Activated CD8-positive, alpha-beta memory T cell treated with anti-CD3 and anti-CD28 coated beads, Interleukin-2, amount 10 ng/mL, durations not matched to agents 7 days and 5 days (primary cell): ENCODE measurements around the gene TYMP. TPM values are rescaled to one million over a fixed set of nuclear protein-coding genes. Genes with fewer than 3 reads are reported as not detected.

ENCODE experiments used
- ATAC-seq: fragments of 150-1000 bp; cut with Tn5 transposase; one replicate; pipeline ENCODE4 v1.10.0; 2021; ENCODE audit warnings: moderate library complexity
- CTCF ChIA-PET: fragments of 350-600 bp; sonication (Branson Sonifier 250); formaldehyde crosslinking; loops from one replicate; lab custom pipeline; 2021; ENCODE audit warnings: antibody characterized with exemption; lab: Charles Lee
- DNase-seq: peaks from one replicate; pipeline ENCODE4 v3.0.0-alpha.2; 2020
- H3K27ac Mint-ChIP-seq: one replicate; pipeline ENCODE4 v1.8.0; 2021; ENCODE audit warnings: mild to moderate bottlenecking, mixed read lengths
- H3K27me3 Mint-ChIP-seq: one replicate; pipeline ENCODE4 v1.8.0; 2021; ENCODE audit warnings: mixed read lengths
- H3K36me3 Mint-ChIP-seq: one replicate; pipeline ENCODE4 v1.8.0; 2021; ENCODE audit warnings: mild to moderate bottlenecking, mixed read lengths
- H3K4me1 Mint-ChIP-seq: one replicate; pipeline ENCODE4 v1.8.0; 2021; ENCODE audit warnings: mixed read lengths
- H3K4me3 Mint-ChIP-seq: one replicate; pipeline ENCODE4 v1.8.0; 2021; ENCODE audit warnings: mild to moderate bottlenecking, moderate library complexity, mixed read lengths
- H3K9me3 Mint-ChIP-seq: one replicate; pipeline ENCODE4 v1.8.0; 2022; ENCODE audit warnings: low read depth, mixed read lengths
- total RNA-seq, 2 experiments: library from RNA; stranded (reverse); gene quantifications; one replicate each; pipeline ENCODE4 v1.2.3, GENCODE V29; 2021

TYMP gene
- total RNA-seq, 2 experiments from 2014 or later: 93.1 to 108 TPM

DNA sequence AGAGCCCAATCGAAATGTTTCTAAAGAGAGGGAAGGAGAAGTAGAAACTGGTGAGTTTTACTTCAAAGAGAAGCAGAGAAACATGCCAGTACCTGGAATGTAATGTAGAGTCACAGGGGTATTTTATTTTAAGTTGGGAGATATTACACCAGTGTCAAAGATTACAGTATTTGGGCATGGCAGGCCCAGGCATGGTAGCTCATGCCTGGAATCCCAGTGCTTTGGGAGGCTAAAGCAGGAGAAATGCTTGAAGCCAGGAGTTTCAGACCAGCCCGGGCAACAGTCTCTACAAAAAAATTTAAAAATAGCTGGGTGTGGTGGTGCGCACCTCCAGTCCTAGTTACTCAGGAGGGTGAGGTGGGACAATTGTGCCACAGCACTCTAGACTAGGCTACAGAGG, 30.2 kb upstream of the TYMP start:
- CTCF ChIA-PET: interaction anchor here (0.7 to 2.6 kb wide), 6 partner anchors 12 to 34 kb away, joined by 3 to 12 read pairs (median 3); partner anchors contain the start of genes KLHDC7B and SCO2
- Mint-ChIP-seq H3K36me3 (no peaks in the 10 kb centered on the region), H3K27ac (no peak overlapping the region), H3K27me3 (peaks cover 13% of the 10 kb centered on the region), H3K4me3 (no peak overlapping the region), H3K9me3 (no peaks in the 10 kb centered on the region), H3K4me1 (peaks cover 20% of the 10 kb centered on the region)
- DNase-seq: no peak
- ATAC-seq: no peak

DNA sequence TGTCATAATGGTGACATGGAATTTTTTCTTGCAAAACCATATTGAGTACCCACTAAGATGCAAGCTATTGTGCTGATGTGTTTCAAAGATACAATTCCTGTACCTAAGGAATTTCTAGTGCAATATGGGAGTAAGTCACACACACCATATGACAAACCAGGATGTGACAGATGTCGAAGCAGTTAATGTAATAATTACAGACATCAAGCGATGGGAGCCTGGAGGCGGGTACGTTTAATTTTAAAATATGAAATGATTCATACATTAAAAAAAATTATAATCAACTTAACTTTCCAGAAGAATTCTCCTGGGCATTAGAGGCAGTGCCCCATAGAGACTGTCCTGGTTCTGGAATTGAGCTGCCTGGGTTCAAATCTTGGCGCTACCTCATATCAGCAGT, 26.9 kb upstream of the TYMP start:
- H3K4me3 Mint-ChIP-seq: no peak overlapping the region
- DNase-seq (no peak), ATAC-seq (no peak)
- H3K27me3 Mint-ChIP-seq: peaks cover 6% of the 10 kb centered on the region
- no peak overlapping the region for H3K27ac Mint-ChIP-seq
- CTCF ChIA-PET: interaction anchor here (0.8 to 3.0 kb wide), 3 partner anchors 9 to 31 kb away, joined by 4 to 10 read pairs (median 7); partner anchors contain the start of gene SCO2
- H3K9me3 Mint-ChIP-seq: no peaks in the 10 kb centered on the region
- H3K4me1 Mint-ChIP-seq: peaks cover 8% of the 10 kb centered on the region
- H3K36me3 Mint-ChIP-seq: no peaks in the 10 kb centered on the region

- no peaks in the 10 kb centered on the region for H3K9me3 Mint-ChIP-seq
- ATAC-seq (no peak), DNase-seq (no peak)
- no peak overlapping the region for H3K27ac Mint-ChIP-seq
- peaks cover 17% of the 10 kb centered on the region for H3K4me1 Mint-ChIP-seq
- CTCF ChIA-PET: interaction anchor here (8.5 kb wide), 1 partner anchor 10 kb away, joined by 75 read pairs; the partner anchor contains the start of gene SYCE3
- H3K27me3 Mint-ChIP-seq: peaks cover 4% of the 10 kb centered on the region
- H3K4me3 Mint-ChIP-seq: no peak overlapping the region
- H3K36me3 Mint-ChIP-seq: no peaks in the 10 kb centered on the region
Measured at GRCh38 chr22:50553310-50553709, 23.5 kb upstream of the TYMP start.

DNA sequence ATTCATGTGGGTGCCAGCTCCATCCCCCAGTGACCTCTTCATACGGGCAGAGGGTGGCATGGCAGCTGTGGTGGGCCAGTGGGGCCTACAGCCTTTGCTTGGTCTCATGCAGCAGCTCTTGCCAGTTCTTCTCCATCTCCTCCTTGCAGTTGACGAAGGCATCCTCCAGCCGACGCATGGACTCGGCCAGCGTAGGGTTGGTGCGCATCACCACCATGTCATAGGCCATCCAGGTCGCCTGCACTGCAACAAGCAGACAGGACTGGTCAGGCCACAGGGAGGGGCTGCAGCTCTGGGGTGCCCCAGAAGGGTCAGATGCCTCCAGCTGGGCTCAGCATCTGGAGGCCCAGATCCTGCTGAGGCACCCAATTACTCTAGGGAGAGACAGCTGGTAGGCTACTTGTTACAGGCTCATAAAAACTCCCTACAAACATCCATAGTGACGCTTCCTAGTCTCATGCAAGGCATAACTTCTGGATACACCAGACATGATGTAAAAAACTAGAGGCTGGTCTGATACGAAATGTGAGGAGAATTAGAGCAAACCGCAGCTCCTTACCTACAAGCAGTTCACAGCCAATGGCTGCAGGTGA, 21.4 kb upstream of the TYMP start:
- Mint-ChIP-seq H3K4me1 (peaks cover 23% of the 10 kb centered on the region), H3K27me3 (peaks cover 4% of the 10 kb centered on the region), H3K4me3 (no peak overlapping the region), H3K36me3 (no peaks in the 10 kb centered on the region), H3K27ac (no peak overlapping the region), H3K9me3 (no peaks in the 10 kb centered on the region)
- CTCF ChIA-PET: interaction anchor here (0.8 to 8.5 kb wide), 3 partner anchors 13 to 69 kb away, joined by 3 to 75 read pairs (median 55); partner anchors contain the start of genes SCO2 and SYCE3
- ATAC-seq (no peak), DNase-seq (no peak)

GRCh38 chr22:50550395-50550794, 20.6 kb upstream of the TYMP start:
- H3K9me3 Mint-ChIP-seq: no peaks in the 10 kb centered on the region
- H3K27ac Mint-ChIP-seq: peak overlapping the region; percentile 45
- CTCF ChIA-PET: interaction anchor here (0.8 to 8.5 kb wide), 4 partner anchors 13 to 70 kb away, joined by 3 to 75 read pairs (median 29); partner anchors contain the start of genes SCO2 and SYCE3

DNA sequence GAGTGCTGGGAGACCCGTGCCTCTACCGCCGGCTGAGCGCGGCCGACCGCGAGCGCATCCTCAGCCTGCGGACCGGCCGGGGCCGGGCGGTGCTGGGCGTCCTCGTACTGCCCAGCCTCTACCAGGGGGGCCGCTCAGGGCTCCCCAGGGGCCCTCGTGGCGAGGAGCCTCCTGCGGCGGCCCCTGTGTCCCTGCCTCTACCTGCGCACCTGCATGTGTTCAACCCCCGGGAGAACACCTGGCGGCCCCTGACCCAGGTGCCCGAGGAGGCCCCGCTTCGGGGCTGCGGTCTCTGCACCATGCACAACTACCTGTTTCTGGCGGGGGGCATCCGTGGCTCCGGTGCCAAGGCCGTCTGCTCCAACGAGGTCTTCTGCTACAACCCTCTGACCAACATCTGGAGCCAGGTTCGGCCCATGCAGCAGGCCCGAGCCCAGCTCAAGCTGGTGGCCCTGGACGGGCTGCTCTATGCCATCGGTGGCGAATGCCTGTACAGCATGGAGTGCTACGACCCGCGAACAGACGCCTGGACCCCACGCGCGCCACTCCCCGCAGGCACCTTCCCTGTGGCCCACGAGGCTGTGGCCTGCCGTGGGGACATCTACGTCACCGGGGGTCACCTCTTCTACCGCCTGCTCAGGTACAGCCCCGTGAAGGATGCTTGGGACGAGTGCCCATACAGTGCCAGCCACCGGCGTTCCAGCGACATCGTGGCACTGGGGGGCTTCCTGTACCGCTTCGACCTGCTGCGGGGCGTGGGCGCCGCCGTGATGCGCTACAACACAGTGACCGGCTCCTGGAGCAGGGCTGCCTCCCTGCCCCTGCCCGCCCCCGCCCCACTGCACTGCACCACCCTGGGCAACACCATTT, 19.3 kb upstream of the TYMP start:
- DNase-seq: no peak
- no peaks in the 10 kb centered on the region for H3K36me3 Mint-ChIP-seq

More at GRCh38 chr22:50550395-50550794, 20.6 kb upstream of the TYMP start:
- Mint-ChIP-seq H3K4me3 (peak overlapping the region; percentile 16), H3K27me3 (peaks cover 2% of the 10 kb centered on the region), H3K4me1 (peaks cover 31% of the 10 kb centered on the region), H3K36me3 (no peaks in the 10 kb centered on the region)
- ATAC-seq (no peak), DNase-seq (no peak)

GRCh38 chr22:50548040-50548920, 18.5 kb upstream of the TYMP start:
- DNase-seq (peak; percentile 78), ATAC-seq (peak; percentile 48)
- no peaks in the 10 kb centered on the region for H3K27me3 Mint-ChIP-seq
- peaks cover 46% of the 10 kb centered on the region for H3K4me1 Mint-ChIP-seq
- H3K27ac Mint-ChIP-seq: peak overlapping the region; percentile 90
- no peaks in the 10 kb centered on the region for H3K9me3 Mint-ChIP-seq
- CTCF ChIA-PET: interaction anchor here (0.7 to 8.5 kb wide), 17 partner anchors 9 to 298 kb away, joined by 3 to 75 read pairs (median 5); partner anchors contain the start of genes CPT1B, HDAC10, NCAPH2 and SCO2
- peak overlapping the region; percentile 68 for H3K4me3 Mint-ChIP-seq
- H3K36me3 Mint-ChIP-seq: no peaks in the 10 kb centered on the region

More for the DNA sequence above, 19.3 kb upstream of the TYMP start:
- no peaks in the 10 kb centered on the region for H3K27me3 Mint-ChIP-seq
- no peaks in the 10 kb centered on the region for H3K9me3 Mint-ChIP-seq
- peak; percentile 14 for ATAC-seq
- CTCF ChIA-PET: interaction anchor here (0.7 to 8.5 kb wide), 12 partner anchors 9 to 299 kb away, joined by 3 to 75 read pairs (median 4); partner anchors contain the start of genes CPT1B, HDAC10, SCO2 and SYCE3
- peak overlapping the region; percentile 88 for H3K27ac Mint-ChIP-seq
- peaks cover 43% of the 10 kb centered on the region for H3K4me1 Mint-ChIP-seq
- peak overlapping the region; percentile 78 for H3K4me3 Mint-ChIP-seq

DNA sequence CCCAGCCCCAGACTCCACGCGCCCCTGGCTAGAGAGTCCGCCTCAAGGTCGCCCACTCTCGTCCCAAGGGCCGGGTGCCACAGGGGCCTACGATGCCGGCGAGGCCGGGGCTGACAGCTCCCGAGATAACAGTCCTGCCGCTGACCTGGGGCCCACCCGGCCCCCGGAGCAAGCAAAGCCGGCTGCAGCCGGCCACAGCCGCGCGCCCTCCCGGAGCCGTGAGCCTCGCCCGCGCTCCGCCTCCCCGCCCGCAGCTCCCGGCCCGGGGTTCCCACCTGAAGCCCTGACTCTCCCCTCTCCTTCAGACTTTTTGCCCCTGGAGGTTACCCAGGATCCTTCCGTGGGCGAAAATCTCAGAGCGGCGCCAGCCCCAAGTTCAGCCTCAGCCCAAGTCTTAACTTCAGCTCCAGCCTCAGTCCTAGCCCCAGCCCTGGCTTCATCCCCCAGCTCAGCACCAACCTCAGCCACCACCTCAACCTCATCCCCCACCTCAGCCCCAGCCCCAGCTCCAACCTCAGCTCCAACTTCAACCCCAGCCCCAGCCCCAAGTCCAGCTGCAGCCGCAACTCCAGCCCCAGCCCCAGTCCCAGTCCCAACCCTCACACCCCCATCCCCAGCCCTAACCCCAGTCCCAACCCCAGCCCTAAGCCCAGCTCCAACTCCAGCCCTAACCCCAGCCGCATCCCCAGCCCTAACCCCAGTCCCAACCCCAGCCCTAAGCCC, 17.6 kb upstream of the TYMP start:
- no peaks in the 10 kb centered on the region for H3K27me3 Mint-ChIP-seq
- no peaks in the 10 kb centered on the region for H3K9me3 Mint-ChIP-seq
- CTCF ChIA-PET: interaction anchor here (0.9 to 8.5 kb wide), 13 partner anchors 8 to 297 kb away, joined by 3 to 75 read pairs (median 8); partner anchors contain the start of genes HDAC10, NCAPH2, SCO2 and SYCE3
- DNase-seq (no peak), ATAC-seq (no peak)
- peaks cover 50% of the 10 kb centered on the region for H3K4me1 Mint-ChIP-seq
- H3K36me3 Mint-ChIP-seq: peaks cover 3% of the 10 kb centered on the region
- peak overlapping the region; percentile 80 for H3K27ac Mint-ChIP-seq
- peak overlapping the region; percentile 54 for H3K4me3 Mint-ChIP-seq

DNA sequence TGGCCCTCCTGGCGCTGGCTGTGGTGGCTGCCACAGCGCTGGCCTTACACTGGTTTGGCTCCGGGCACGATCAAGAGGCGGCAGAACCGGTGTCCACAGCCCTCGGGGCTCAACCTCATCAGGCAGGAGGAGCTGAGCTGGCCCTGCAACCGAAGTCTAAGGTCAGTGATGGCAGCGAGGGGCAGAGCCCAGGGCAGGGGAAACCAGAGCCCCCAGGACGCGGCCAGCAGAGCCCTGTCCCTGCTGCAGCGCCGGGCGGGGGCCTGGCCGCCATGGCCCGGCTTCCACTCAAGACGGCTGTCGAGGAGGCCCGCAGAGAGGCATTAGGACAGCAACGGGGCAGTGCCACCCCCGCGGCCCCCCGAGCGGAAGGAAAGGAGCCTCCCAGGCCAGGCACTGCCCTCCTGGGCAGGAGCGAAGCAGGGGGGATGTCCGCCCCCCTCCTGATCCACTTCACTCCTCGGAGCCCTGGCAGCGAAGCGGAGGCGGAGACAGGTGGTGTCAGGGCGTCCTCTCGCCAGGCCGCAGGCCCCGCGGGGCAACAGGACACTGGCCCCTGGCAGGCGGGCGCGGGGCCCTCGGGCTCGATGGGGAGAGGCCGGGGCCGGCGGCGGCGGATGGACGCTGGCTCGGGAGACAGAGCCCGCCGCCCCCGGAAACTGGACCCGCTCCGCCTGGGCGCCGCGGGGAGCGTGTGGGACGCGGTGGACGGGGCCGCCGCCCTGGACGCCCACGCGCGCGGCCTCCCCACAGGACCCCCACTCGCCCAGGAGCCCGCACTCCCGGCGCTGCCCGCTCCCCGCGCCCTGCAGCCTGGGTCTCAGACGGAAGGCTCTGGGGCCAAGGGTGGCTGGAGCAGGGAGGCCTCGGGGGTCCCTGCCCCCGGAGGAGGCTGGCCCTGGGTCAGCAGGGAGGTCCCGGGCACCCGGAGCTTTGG, 16.8 kb upstream of the TYMP start:
- ATAC-seq (no peak), DNase-seq (no peak)
- Mint-ChIP-seq H3K4me1 (peaks cover 58% of the 10 kb centered on the region), H3K36me3 (peaks cover 4% of the 10 kb centered on the region), H3K27ac (peak overlapping the region; percentile 92), H3K4me3 (peak overlapping the region; percentile 32), H3K27me3 (no peaks in the 10 kb centered on the region), H3K9me3 (no peaks in the 10 kb centered on the region)
- CTCF ChIA-PET: interaction anchor here (0.8 to 8.5 kb wide), 12 partner anchors 7 to 94 kb away, joined by 3 to 75 read pairs (median 18); partner anchors contain the start of genes NCAPH2, SCO2, SYCE3 and TYMP

DNA sequence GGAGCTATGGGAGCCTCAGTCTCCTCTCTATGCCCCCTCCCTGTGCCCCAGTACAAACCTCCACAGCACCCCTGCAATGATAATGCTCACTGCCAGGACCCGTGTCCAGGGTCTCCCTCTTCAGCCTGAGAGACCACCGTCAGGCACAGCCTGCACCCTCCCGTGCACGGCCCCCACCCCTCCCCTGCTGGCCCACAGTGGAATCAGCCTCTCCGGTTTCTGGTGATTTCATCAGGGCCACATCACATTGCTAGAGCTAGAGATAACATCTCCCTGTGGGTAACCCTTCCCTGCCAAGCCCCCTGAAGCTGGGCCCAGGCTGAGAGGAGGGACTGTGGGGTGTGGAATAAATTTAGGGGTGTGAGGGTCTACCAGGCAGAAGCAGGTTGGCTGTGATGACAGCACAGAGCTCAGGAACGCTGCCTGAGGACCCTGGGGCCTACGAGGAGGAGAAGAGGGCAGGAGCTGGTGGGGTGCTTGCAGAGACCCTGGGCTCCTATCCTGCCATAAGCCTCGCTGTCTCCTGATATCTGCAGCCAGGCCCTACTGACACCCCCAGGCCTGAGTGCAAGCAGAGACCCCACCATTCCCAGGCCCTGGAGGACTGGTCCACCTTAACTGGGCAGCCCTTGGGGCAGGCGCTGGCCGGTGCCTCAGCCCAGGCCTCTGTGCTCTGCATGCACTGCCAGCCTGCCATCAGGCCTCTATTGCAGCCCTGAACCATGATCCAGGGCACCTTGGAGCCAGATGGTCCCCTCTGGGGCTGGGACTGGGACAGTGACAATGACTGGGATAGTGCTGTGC, 15.9 kb upstream of the TYMP start, which contains the start of gene KLHDC7B:
TSS of gene KLHDC7B (plus strand) at position 378 of the 804 bp plus-strand sequence. CDS start at position 723, 345 bp downstream.
- Mint-ChIP-seq H3K36me3 (peaks cover 7% of the 10 kb centered on the region), H3K4me1 (peaks cover 65% of the 10 kb centered on the region), H3K27ac (peak within 1 kb of the TSS; percentile 92), H3K9me3 (no peaks in the 10 kb centered on the region), H3K4me3 (peak within 1 kb of the TSS; percentile 32), H3K27me3 (no peaks in the 10 kb centered on the region)
- CTCF ChIA-PET: interaction anchor here (0.7 to 2.5 kb wide), 10 partner anchors 8 to 95 kb away, joined by 3 to 22 read pairs (median 6); partner anchors contain the start of genes SCO2, SYCE3 and TYMP
- ATAC-seq (peak; percentile 20), DNase-seq (peak; percentile 78)
